Measurements from ENCODE around the gene SLC34A1. TPM values are rescaled to one million over a fixed set of nuclear protein-coding genes. Genes with fewer than 3 reads are reported as not detected.

The SLC34A1 gene
- total and polyA plus RNA-seq, 2 of the 4 experiments (the other 2 are of a cell fraction), result not detected

GRCh38 chr5:177431317-177432142, 47.3 kb downstream of the SLC34A1 start:
- Histone ChIP-seq H3K9ac (ENCODE audit: low read depth, low read length) (no peak overlapping the region), H3K9me3 (ENCODE audit: control insufficient read depth, insufficient read depth, low read length) (no peaks in the 10 kb centered on the region), H3K56ac (ENCODE audit: extremely low read depth, insufficient read depth, low read length) (no peak overlapping the region), H3K79me1 (ENCODE audit: low read depth in 1 of 2, low read length in 2 of 2) (peaks cover 13 to 44% of the 10 kb centered on the region in 2 experiments), H3K4ac (ENCODE audit: low read depth, low read length) (no peak overlapping the region), H4K8ac (ENCODE audit: low read depth in 2 of 2, low read length in 2 of 2) (no peak overlapping the region), H3K4me1 (ENCODE audit: control insufficient read depth, insufficient read depth, low read length) (peaks cover 10% of the 10 kb centered on the region), H3K27ac (ENCODE audit: insufficient read depth, low read length) (no peak overlapping the region), H2BK20ac (ENCODE audit: low read depth, low read length) (no peak overlapping the region), H4K91ac (ENCODE audit: insufficient read depth, low read depth, low read length) (no peak overlapping the region), H2AK9ac (replicated peaks; ENCODE audit: low read depth, low read length, poor library complexity) (no peak overlapping the region), H3K4me2 (ENCODE audit: low read depth, low read length) (no peak overlapping the region), H3K36me3 (ENCODE audit: control insufficient read depth, insufficient read depth, low read length) (peaks cover 41% of the 10 kb centered on the region), H3K9me1 (ENCODE audit: insufficient read depth, low read length) (peaks cover 6% of the 10 kb centered on the region; the same call in 1 of the 2 replicates), H4K5ac (ENCODE audit: low read depth, low read length) (no peak overlapping the region), H4K20me1 (ENCODE audit: insufficient read depth, low read length) (peaks cover 29% of the 10 kb centered on the region), H3K18ac (ENCODE audit: low read depth, low read length) (no peak overlapping the region), H2BK15ac (ENCODE audit: low read depth, low read length) (no peak overlapping the region), H2BK120ac (ENCODE audit: low read depth, low read length) (no peak overlapping the region), H3K14ac (replicated peaks; ENCODE audit: low read depth, low read length) (no peak overlapping the region), H3K4me3 (ENCODE audit: insufficient read depth, low read depth, low read length) (no peak overlapping the region), H2BK5ac (ENCODE audit: low read depth, low read length, poor library complexity, severe bottlenecking) (no peak overlapping the region), H3K27me3 (ENCODE audit: control insufficient read depth, insufficient read depth, low read length) (no peaks in the 10 kb centered on the region), H3K23ac (ENCODE audit: low read depth, low read length) (no peak overlapping the region), H2AK5ac (ENCODE audit: low read depth, low read length) (no peak overlapping the region), H2AFZ (replicated peaks; ENCODE audit: low read length, poor library complexity) (peak overlapping the region; percentile 21)
- 90% methylated on average over 12 of the region's 29 CpGs; no CpG with 5 or more reads in 1 of the 2 experiments for WGBS, 2 experiments (ENCODE audit: extremely low coverage in 2 of 2, insufficient read length in 1 of 2)
- dilution Hi-C loops (cut with HindIII; ENCODE audit: low sequenced_read_pairs, unreplicated experiment), result no loop called here
- ChIA-PET CTCF (no interaction called here), POLR2A (ENCODE audit: unreplicated experiment) (no interaction called here)
- no peak for ATAC-seq (ENCODE audit: low read depth)
- no TSS peak for BruUV-seq (replicated peaks)
- in situ Hi-C loops (cut with MboI; ENCODE audit: low sequenced_read_pairs), result no loop called here
- DNase-seq, result no peak
- intact Hi-C loops (cut with micrococcal nuclease), result no loop called here
- no peak for TF ChIP-seq BHLHE40 (IDR thresholded peaks at IDR 0.05; ENCODE audit: low read depth, low read length)
- no peak for TF ChIP-seq FOS (IDR thresholded peaks at IDR 0.05; ENCODE audit: low read depth, low read length)
- no peak for TF ChIP-seq RCOR1 (IDR thresholded peaks at IDR 0.05; ENCODE audit: insufficient replicate concordance, low read length)
- no peak for TF ChIP-seq SMC3 (IDR thresholded peaks at IDR 0.05; ENCODE audit: low read depth, low read length)
- no peak for TF ChIP-seq MXI1 (IDR thresholded peaks at IDR 0.05; ENCODE audit: borderline replicate concordance, low read depth, low read length)
- TF ChIP-seq RAD21 (IDR thresholded peaks at IDR 0.05; ENCODE audit: low read length), result no peak
- no peak for TF ChIP-seq RFX5 (IDR thresholded peaks at IDR 0.05; ENCODE audit: low read depth, low read length)
- TF ChIP-seq CTCF (conservative IDR thresholded peaks at IDR 0.05; ENCODE audit: low read depth, low read length), result no peak
- TF ChIP-seq POLR2A (IDR thresholded peaks at IDR 0.05; ENCODE audit: low read depth, low read length), result no peak
- no peak for TF ChIP-seq NFE2L2 (IDR thresholded peaks at IDR 0.05; ENCODE audit: low read depth, low read length)
- TF ChIP-seq, protein P1, sequence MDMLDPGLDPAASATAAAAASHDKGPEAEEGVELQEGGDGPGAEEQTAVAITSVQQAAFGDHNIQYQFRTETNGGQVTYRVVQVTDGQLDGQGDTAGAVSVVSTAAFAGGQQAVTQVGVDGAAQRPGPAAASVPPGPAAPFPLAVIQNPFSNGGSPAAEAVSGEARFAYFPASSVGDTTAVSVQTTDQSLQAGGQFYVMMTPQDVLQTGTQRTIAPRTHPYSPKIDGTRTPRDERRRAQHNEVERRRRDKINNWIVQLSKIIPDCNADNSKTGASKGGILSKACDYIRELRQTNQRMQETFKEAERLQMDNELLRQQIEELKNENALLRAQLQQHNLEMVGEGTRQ (IDR thresholded peaks at IDR 0.05; ENCODE audit: low read depth, low read length), result no peak
- no peak for TF ChIP-seq MAFK (IDR thresholded peaks at IDR 0.05; ENCODE audit: low read depth, low read length)
- no peak for TF ChIP-seq CEBPB (IDR thresholded peaks at IDR 0.05; ENCODE audit: low read depth, low read length)
- TF ChIP-seq CHD1 (IDR thresholded peaks at IDR 0.05; ENCODE audit: low read depth, low read length), result no peak
- no peak for TF ChIP-seq MAZ (IDR thresholded peaks at IDR 0.05; ENCODE audit: borderline replicate concordance, low read depth, low read length)

Data from IMR-90 (cell line).